DOHH2 (cell line): ENCODE measurements around the gene HSF2BP.

ENCODE experiments used
- EZH2phosphoT487 ChIP-seq: fragments of 200-600 bp; sonication (generic); IDR thresholded peaks from 2 replicates; pipeline ENCODE4 v1.6.1; 2017; ENCODE audit warnings: borderline replicate concordance, mild to moderate bottlenecking, antibody characterized with exemption, low read length, moderate library complexity, mixed read lengths
- TF ChIP-seq, protein P1 (sequence below): fragments of 200-600 bp; sonication (generic); IDR thresholded peaks from one replicate; pipeline ENCODE4 v1.5.1; 2014; ENCODE audit warnings: antibody characterized with exemption, mild to moderate bottlenecking, low read depth, low read length; ENCODE audit not compliant: poor library complexity, severe bottlenecking

DNA sequence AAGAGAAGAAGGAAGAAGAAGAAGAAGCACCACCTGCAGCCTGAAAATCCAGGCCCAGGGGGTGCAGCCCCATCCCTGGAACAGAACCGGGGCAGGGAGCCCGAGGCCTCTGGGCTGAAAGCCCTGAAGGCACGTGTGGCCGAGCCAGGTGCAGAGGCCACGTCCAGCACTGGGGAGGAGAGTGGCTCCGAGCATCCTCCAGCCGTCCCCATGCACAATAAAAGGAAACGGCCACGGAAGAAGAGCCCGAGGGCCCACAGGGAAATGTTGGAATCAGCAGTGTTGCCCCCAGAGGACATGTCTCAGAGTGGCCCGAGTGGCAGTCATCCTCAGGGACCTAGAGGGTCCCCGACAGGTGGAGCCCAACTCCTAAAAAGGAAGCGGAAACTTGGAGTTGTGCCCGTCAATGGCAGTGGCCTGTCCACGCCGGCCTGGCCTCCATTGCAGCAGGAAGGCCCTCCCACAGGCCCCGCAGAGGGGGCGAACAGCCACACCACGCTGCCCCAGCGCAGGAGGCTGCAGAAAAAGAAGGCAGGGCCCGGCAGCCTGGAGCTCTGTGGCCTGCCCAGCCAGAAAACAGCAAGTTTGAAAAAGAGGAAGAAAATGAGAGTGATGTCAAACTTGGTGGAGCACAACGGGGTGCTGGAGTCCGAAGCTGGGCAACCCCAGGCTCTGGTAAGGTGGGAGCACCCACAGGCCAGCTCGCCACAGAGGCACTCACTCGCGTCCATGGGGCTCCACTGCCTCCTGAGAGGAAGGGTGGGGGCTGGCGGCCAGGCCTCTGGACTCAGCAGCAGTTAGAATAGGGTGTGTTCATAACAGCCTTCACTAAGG lies 28.5 kb upstream of the HSF2BP start:
- TF ChIP-seq, protein P1, sequence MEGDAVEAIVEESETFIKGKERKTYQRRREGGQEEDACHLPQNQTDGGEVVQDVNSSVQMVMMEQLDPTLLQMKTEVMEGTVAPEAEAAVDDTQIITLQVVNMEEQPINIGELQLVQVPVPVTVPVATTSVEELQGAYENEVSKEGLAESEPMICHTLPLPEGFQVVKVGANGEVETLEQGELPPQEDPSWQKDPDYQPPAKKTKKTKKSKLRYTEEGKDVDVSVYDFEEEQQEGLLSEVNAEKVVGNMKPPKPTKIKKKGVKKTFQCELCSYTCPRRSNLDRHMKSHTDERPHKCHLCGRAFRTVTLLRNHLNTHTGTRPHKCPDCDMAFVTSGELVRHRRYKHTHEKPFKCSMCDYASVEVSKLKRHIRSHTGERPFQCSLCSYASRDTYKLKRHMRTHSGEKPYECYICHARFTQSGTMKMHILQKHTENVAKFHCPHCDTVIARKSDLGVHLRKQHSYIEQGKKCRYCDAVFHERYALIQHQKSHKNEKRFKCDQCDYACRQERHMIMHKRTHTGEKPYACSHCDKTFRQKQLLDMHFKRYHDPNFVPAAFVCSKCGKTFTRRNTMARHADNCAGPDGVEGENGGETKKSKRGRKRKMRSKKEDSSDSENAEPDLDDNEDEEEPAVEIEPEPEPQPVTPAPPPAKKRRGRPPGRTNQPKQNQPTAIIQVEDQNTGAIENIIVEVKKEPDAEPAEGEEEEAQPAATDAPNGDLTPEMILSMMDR: no peak
- TF ChIP-seq EZH2phosphoT487: no peak
